Left kidney (tissue), 2 donors: ENCODE results near the gene PDLIM3. TPM values are rescaled to one million over a fixed set of nuclear protein-coding genes. Genes with fewer than 3 reads are reported as not detected.
A peak's percentile ranks its signal among the peaks of the same experiment; 100 is the strongest.
"Not testable (repeated sequence)": the region's sequence is repeated elsewhere in the genome, so short reads cannot be mapped to it uniquely, and the experiment has no call there.

Source experiments
- DNase-seq: peaks from one replicate; pipeline ENCODE4 v3.0.0-alpha.2; 2013
- polyA plus RNA-seq: library from polyadenylated mRNA; unstranded; fragments of 120-200 nt; gene quantifications from one replicate; pipeline ENCODE4 v1.2.1, GENCODE V29; 2013; ENCODE audit not compliant: insufficient read length

Gene PDLIM3
- polyA plus RNA-seq, 1 donor = 4.0 TPM

DNA sequence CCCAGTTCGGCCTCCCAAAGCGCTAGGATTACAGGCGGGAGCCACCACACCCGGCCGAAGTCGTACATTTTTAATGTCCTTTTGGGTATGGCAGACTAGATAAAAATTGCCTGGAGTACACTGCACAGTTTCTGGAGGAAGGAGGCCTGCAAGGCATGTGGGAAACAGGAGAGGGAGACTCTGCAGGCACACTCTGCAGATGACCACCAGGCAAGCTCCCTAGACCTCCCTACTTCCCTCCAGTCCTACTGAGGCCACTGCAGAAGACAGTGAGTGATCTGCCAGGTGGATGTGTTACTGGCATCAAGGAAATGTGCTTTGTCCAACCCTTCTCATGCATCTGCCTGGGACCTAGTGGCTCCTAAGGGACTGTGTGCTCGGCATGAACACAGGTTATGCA is 11.4 kb downstream of the PDLIM3 start:
- no peak for DNase-seq

DNA sequence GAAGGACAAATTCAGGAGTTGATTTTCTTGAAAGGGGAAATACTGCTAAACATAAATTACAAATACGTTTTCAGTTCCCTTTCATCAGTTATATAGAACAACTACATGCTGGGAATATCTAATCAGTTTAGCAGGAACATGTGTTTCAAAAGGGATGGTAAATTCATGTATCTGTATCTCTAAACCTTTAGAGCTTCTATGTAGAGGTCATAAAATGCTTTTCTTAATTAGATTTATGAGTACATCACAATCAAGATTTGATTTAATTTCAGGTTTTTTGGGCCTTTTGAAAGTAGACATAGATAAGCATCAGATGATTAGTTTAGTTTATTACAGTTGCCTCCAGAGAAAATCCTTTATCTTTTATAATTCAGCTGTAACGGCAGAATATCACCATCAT is 12.9 kb downstream of the PDLIM3 start:
- no peak for DNase-seq

DNA sequence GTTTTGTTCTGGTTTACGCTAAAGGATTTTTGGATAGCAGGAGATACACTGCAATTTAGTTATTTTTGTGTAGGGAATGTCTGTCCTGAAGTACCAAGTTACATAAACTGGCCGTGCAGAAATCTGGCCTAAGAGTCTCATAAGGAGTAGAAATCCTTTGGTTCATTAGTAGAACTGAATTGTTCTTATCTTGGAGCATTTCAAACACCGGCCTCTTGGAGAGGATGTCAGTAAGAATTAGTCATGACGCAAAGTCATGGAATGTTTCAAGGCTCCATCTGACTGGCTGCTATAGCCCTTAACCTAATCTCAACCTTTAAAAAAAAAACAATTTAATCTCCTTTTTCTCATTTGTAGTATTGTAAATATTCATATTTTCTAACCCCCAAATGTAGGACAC is 15.2 kb downstream of the PDLIM3 start:
- DNase-seq = no peak

DNA sequence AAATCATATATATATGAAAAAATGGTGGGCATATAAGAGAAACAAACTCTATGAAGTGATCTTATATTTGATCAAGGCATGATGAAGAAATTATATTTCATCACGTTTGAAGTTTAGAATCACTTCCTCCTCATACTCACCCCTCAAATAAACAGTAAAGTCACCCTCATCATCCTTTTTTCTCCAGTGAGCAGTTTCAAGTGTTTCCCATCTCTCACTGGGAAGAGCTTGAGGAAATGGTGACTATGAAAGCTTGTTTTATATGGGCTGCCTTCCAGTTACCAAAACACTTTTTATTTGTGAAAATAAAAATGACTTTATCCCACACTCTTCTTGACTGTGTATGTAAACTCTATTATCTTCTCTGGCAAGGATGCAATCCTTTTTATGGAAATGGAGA is 16.8 kb downstream of the PDLIM3 start:
- DNase-seq = no peak

DNA sequence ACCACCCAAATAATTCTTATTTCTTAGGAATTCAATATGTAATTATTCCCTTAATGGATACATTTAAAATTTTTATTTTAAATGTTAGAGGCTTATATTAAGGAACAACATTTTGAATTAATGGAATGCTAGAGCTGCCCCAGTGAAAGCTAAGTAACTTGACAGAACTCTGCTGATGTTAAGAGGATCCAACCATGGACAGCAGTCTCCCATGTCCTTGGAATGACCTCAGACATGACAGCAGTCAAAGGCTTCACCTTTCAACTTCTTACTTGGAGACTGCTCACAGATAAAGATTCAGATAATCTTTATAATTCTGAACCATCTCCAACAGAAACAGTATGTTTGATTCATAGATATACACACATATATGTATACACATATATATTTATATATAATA is 17.2 kb downstream of the PDLIM3 start:
- DNase-seq = no peak

DNA sequence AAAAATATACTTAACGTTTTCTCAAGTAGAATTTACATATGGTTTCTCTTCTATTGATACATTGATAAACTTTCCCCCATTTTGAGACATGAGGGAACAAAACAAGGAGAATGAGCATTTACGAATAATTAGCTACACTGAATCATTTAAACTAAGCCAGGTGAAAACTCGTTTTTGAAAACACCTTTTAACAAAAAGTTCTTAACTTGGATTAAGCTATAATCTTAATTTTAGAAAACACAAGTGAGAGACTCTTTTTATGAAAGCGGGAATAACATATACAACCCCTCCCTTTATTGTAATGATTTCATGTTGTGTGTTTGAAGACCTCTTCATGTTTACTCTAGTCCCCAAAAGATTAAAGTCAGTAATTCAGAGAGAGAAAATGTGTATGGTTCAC is 20.1 kb downstream of the PDLIM3 start:
- no peak for DNase-seq

DNA sequence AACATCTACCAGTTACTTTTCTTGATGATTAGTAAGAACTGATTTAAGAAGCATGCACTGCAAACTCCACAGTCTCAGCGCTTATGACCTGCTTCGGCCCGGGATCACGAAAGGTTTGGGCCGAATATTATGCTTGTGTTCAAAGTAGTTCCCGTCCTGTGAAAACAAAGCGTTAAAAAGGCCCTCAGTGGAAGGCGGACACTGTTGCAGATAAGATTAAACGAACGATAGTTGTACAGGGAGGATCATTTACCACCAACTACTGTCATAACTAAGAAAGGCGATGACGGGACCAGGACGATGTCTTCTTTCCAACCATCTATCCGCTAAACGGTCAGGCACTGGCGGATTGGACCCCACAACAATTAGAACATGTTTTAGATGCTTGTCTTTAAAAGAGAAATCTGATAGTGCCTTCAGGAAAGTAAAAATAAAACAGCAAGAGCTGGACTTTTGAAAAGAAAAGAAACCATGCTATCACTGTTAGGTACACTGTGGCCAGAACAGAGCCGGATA is 21.1 kb downstream of the PDLIM3 start:
- no peak for DNase-seq

- DNase-seq = no peak
These were observed 21.7 kb downstream of the PDLIM3 start for GRCh38 chr4:185513489-185514181.

DNA sequence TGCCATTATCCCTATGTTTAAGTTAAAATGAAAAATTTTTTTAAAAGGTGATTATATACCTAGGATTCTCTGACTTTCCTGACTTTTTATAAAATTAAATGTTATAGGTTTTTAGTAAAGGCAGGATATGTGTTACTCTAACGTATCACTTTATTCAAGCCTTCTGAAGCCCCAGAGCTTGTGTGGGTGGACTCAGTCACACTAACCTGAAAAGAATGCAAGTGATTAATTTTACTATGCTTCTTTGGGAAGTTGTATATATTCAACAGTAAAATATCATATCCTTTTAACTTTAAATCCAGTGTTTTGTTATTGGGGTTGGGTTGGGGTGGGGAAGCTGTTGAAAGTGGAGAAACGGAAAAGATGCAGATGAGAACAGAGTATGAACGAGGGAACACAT is 22.8 kb downstream of the PDLIM3 start:
- no peak for DNase-seq

DNA sequence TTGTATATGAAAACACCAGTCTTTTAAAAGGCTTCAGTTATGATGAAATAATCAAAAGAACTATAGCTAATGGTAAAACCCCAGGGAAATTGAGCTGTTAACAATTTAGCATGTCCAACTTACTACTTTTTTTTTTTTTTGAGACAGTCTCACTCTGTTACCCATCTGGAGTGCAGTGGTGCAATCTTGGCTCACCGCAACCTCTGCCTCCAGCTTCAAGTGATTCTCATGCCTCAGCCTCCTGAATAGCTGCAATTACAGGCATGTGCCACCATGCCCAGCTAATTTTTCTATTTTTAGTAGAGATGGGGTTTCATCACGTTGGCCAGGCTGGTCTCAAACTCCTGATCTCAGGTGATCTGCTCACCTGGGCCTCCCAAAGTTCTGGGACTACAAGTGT is 24.1 kb downstream of the PDLIM3 start:
- DNase-seq = not testable (repeated sequence)

DNA sequence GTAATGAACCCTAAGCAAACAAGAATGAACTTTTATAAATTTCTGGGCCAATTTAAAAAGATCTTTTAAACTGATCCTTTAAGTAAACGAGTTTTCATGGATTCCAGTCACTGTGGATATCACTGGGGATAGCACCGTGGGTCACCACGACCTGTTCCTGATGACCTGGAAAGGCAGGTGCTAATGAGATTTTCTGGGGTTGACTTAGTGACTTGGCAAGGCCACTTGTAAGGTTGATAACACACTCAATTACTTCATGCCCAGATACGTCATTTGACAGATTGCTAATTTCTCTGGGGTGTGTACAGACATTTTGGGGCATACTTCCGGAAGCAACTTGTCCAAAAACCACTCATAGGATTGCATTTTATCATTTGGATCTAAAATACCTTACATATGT is 24.5 kb downstream of the PDLIM3 start:
- DNase-seq = no peak

GRCh38 chr4:185508181-185508580 is 27.1 kb downstream of the PDLIM3 start:
- DNase-seq = peak; percentile 60

GRCh38 chr4:185506422-185506821 is 28.9 kb downstream of the PDLIM3 start:
- no peak for DNase-seq

- DNase-seq = peak; percentile 93
These were observed 30.9 kb downstream of the PDLIM3 start for GRCh38 chr4:185504098-185505047.

DNA sequence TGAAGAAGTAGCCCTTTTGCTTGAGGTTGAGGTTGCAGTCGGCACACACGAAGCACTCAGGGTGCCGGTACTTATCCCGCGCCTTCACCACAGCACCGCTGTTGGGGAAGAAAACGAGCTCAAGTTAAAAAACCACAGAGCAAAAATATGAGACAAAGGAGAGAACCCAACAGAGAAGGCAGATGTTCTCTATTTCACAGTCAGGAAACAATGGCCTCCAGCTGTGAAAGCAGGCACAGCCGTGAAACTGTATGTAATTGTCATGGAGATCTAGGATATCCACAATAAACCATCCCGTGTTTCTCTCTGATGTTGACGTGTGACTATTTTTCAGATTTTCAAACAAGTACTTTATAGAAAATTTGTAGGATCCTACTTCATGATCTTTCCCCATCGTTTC is 32.9 kb downstream of the PDLIM3 start:
- no peak for DNase-seq

DNA sequence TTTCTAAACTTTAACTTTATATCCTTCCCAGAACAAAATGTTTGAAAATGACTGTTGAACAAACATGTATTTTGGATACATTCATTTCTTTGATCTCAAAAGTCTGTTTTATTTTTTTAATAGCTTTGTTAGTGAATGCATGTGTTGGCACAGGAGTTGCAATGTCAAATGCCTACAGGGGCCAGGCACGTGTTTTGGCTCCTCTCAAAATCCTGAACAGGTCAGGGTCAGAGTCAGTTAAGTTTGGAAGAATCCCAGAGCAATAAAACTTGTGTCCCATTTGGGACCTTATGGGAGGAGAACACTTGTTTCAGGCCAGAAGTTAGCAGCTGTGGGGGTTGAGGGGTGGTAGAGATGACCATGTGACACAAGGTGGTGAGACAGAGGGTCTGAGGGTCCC is 34.7 kb downstream of the PDLIM3 start:
- DNase-seq = no peak

GRCh38 chr4:185500035-185500434 is 35.3 kb downstream of the PDLIM3 start:
- no peak for DNase-seq

DNA sequence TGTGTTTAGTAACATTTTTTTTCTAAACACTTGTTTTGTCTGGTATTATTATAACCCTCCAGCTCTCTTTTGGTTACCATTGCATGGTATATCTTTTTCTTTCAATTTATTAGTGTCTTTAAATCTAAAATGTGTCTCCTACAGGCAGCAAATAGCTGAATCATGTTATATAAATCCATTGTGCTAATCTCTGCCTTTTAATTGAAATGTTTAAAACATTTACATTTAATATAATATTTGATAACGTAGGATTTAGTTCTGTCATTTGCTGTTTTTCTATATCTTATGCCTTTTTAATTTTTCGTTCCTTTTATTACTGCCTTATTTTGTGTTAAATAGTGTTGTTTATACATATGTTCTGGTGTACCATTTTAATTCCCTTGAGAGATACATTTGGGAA is 46.7 kb downstream of the PDLIM3 start:
- no peak for DNase-seq

- no peak for DNase-seq
These were observed 53.9 kb downstream of the PDLIM3 start for GRCh38 chr4:185481401-185481800.

GRCh38 chr4:185480016-185480732 is 55.1 kb downstream of the PDLIM3 start:
- DNase-seq = no peak

DNA sequence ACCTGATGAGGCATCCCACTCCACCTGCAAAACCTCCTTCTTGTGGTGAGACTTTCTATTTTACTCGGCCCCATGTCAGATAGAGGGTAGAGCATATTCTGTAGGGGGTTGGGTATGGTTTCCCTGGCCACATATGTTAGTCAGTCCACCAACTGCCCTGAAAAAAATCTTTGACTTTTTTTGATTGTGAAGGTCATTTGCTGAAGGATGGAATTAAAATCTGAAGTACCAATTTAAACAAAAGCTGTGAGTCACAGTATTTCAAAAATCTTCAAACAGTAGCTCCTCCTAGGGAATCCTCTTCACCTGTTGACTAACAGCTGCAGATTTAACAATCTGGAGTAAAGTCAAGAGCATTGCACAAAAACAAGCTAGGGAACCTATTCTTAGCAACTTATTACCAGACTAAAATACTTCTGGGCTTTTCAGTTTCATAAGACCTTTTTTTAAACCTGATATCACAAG is 55.8 kb downstream of the PDLIM3 start:
- no peak for DNase-seq

DNA sequence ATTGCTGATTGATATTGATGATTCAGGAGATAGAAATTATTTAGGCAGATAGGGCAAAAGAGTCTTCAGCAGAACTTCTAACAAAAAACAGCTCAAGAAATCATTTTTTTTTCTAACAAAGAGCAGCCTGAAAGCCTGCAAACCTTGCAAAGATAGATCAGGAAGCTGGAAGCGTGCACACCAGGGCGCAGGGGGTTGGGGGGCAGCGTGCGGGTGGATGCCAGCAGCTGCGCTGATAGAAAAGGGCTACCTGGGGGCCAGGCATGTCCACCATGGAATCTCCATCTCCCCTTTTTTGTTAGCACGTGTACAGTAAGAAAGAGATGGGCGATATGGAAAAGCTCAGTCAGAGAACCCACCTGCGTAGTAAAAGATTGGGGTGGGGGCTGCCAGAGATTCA is 62.1 kb downstream of the PDLIM3 start:
- no peak for DNase-seq
